SK-N-SH treated with all-trans-retinoic acid at 6 μM for 48 hours (cell line): ENCODE data around the gene CMTM3.

Source experiments
- ARNTL ChIP-seq: fragments of 450-650 bp; formaldehyde crosslinking; IDR thresholded peaks from 2 replicates; pipeline ENCODE4 v1.5.0; 2020; ENCODE audit warnings: low read depth, mild to moderate bottlenecking, moderate library complexity, borderline replicate concordance
- CREB5 ChIP-seq: fragments of 250-450 bp; sonication (Bioruptor Pico); IDR thresholded peaks from 2 replicates; pipeline ENCODE4 v1.5.1; 2020; ENCODE audit warnings: low read depth, mild to moderate bottlenecking, moderate library complexity
- CSDC2 ChIP-seq: fragments of 250-450 bp; sonication (Bioruptor Pico); IDR thresholded peaks from 2 replicates; pipeline ENCODE4 v1.5.0; 2020; ENCODE audit warnings: mild to moderate bottlenecking, moderate library complexity
- GLIS3 ChIP-seq: fragments of 250-450 bp; sonication (Bioruptor Pico); IDR thresholded peaks from 2 replicates; pipeline ENCODE4 v1.5.0; 2020; ENCODE audit warnings: mild to moderate bottlenecking, moderate library complexity
- PATZ1 ChIP-seq: fragments of 250-450 bp; sonication (Bioruptor Pico); IDR thresholded peaks from 2 replicates; pipeline ENCODE4 v1.8.0; 2020; ENCODE audit warnings: mild to moderate bottlenecking, moderate library complexity, borderline replicate concordance
- ZNF565 ChIP-seq: fragments of 450-650 bp; formaldehyde crosslinking; conservative IDR thresholded peaks from 2 replicates; pipeline ENCODE4 v1.5.0; 2020; ENCODE audit warnings: low read depth, mild to moderate bottlenecking, moderate library complexity
- ZNF70 ChIP-seq: fragments of 450-650 bp; formaldehyde crosslinking; IDR thresholded peaks from 2 replicates; pipeline ENCODE4 v1.5.0; 2020; ENCODE audit warnings: mild to moderate bottlenecking, moderate library complexity
- TF ChIP-seq, protein P1 (sequence below): fragments of 250-450 bp; sonication (Bioruptor Pico); IDR thresholded peaks from 2 replicates; pipeline ENCODE4 v1.5.0; 2020; ENCODE audit warnings: mild to moderate bottlenecking, moderate library complexity

DNA sequence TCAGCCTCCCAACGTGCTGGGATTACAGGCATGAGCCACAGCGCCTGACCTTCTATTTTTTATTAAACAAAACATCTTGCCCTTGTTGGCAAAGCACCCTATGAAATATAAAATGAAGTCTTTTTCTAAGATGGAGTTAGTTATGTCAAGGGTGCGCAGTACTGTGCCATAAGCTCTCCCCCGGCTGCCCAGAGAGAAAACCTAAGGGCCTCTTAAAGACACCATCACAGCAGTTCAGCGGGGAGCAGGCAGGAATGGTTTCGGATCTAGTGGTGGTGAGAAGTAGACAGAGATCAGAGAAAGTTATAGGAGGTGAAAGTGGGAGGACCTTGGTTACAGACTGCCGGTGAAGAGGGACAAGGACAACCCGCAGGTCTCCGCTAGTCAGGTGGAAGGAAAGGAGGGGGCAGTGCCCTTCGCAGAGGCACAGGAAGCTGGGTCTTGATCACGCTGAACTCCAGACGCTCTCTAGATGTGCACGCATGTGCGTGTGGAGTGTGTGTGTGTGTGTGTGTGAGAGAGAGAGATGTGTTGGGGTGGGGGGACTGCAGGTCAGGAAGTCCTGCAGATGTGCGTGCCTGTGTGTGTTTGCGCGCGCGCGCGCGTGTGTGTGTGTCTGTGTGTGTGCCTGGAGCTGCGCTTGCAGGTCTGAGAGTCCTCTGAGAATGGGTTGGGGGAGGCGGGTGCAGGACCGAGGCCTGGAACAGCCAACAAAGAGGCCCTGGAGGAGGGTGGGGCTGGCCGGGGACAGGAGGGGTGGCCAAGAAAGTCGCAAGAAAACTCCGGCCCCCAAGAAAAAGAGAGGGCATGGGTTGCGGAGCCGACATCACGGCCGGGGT, 748 bp upstream of the CMTM3 start:
- TF ChIP-seq ZNF70 (CRISPR knock-in tag) (no peak), CSDC2 (CRISPR knock-in tag) (peak; percentile 18; the same call in 1 of the 2 replicates), GLIS3 (CRISPR knock-in tag) (no peak), ARNTL (CRISPR knock-in tag) (no peak), PATZ1 (no peak), CREB5 (CRISPR knock-in tag) (no peak), ZNF565 (no peak)
- TF ChIP-seq, protein P1, sequence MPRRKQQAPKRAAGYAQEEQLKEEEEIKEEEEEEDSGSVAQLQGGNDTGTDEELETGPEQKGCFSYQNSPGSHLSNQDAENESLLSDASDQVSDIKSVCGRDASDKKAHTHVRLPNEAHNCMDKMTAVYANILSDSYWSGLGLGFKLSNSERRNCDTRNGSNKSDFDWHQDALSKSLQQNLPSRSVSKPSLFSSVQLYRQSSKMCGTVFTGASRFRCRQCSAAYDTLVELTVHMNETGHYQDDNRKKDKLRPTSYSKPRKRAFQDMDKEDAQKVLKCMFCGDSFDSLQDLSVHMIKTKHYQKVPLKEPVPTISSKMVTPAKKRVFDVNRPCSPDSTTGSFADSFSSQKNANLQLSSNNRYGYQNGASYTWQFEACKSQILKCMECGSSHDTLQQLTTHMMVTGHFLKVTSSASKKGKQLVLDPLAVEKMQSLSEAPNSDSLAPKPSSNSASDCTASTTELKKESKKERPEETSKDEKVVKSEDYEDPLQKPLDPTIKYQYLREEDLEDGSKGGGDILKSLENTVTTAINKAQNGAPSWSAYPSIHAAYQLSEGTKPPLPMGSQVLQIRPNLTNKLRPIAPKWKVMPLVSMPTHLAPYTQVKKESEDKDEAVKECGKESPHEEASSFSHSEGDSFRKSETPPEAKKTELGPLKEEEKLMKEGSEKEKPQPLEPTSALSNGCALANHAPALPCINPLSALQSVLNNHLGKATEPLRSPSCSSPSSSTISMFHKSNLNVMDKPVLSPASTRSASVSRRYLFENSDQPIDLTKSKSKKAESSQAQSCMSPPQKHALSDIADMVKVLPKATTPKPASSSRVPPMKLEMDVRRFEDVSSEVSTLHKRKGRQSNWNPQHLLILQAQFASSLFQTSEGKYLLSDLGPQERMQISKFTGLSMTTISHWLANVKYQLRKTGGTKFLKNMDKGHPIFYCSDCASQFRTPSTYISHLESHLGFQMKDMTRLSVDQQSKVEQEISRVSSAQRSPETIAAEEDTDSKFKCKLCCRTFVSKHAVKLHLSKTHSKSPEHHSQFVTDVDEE: 0 out of 2 replicates have a peak, but pooled peaks have one; percentile 16
